Type B pancreatic cell (in vitro differentiated cells): ENCODE measurements around the gene DEPDC1B. TPM values are rescaled to one million over a fixed set of nuclear protein-coding genes. Genes with fewer than 3 reads are reported as not detected.
"Not testable (repeated sequence)": the region's sequence is repeated elsewhere in the genome, so short reads cannot be mapped to it uniquely, and the experiment has no call there.

ENCODE experiments used
- DNase-seq: peaks from one replicate; pipeline ENCODE4 v3.0.0; 2021; ENCODE audit warnings: mixed read lengths; ENCODE audit not compliant: unreplicated experiment; ENCODE audit errors: extremely low spot score
- H3K27ac Mint-ChIP-seq: 2 replicates; pipeline ENCODE4 v1.8.0; 2021; ENCODE audit warnings: mild to moderate bottlenecking, mixed read lengths
- H3K27me3 Mint-ChIP-seq: 2 replicates; pipeline ENCODE4 v1.8.0; 2021; ENCODE audit warnings: mixed read lengths
- H3K36me3 Mint-ChIP-seq: 2 replicates; pipeline ENCODE4 v1.8.0; 2021; ENCODE audit warnings: mixed read lengths
- H3K4me1 Mint-ChIP-seq: one replicate; pipeline ENCODE4 v1.8.0; 2021; ENCODE audit warnings: mixed read lengths; ENCODE audit not compliant: unreplicated experiment
- H3K4me3 Mint-ChIP-seq: 2 replicates; pipeline ENCODE4 v1.8.0; 2021; ENCODE audit warnings: mild to moderate bottlenecking, mixed read lengths
- H3K9me3 Mint-ChIP-seq: 2 replicates; pipeline ENCODE4 v1.8.0; 2021; ENCODE audit warnings: mixed read lengths
- CTCF ChIP-seq: fragments of 200-600 bp; sonication (generic); conservative IDR thresholded peaks from 2 replicates; pipeline ENCODE4 v1.5.0; 2021; ENCODE audit warnings: antibody characterized with exemption, mild to moderate bottlenecking
- total RNA-seq: library from RNA; stranded (reverse); gene quantifications from 2 replicates; pipeline ENCODE4 v1.2.1, GENCODE V29; 2021; ENCODE audit warnings: low replicate concordance

DEPDC1B gene
- total RNA-seq, 1 donor from 2014 or later = 29.1 TPM

- Mint-ChIP-seq H3K27ac (no peak overlapping the region), H3K27me3 (no peaks in the 10 kb centered on the region), H3K4me1 (no peaks in the 10 kb centered on the region), H3K9me3 (peaks cover 3% of the 10 kb centered on the region), H3K4me3 (no peak overlapping the region), H3K36me3 (no peaks in the 10 kb centered on the region)
- no peak for DNase-seq
- no peak for TF ChIP-seq CTCF
Measured at GRCh38 chr5:60563696-60564324, 136.2 kb downstream of the DEPDC1B start.

- not testable (repeated sequence) for H3K27me3 Mint-ChIP-seq, H3K4me3 Mint-ChIP-seq
Measured at GRCh38 chr5:60553291-60553690, 146.7 kb downstream of the DEPDC1B start.

GRCh38 chr5:60551829-60552228 lies 148.1 kb downstream of the DEPDC1B start:
- no peak overlapping the region for H3K4me3 Mint-ChIP-seq
- no peaks in the 10 kb centered on the region for H3K4me1 Mint-ChIP-seq
- H3K36me3 Mint-ChIP-seq = no peaks in the 10 kb centered on the region
- no peak for TF ChIP-seq CTCF
- no peak for DNase-seq
- H3K9me3 Mint-ChIP-seq = no peaks in the 10 kb centered on the region
- no peak overlapping the region for H3K27ac Mint-ChIP-seq
- no peaks in the 10 kb centered on the region for H3K27me3 Mint-ChIP-seq

More at GRCh38 chr5:60553291-60553690, 146.7 kb downstream of the DEPDC1B start:
- H3K9me3 Mint-ChIP-seq, H3K36me3 Mint-ChIP-seq, DNase-seq, H3K27ac Mint-ChIP-seq, H3K4me1 Mint-ChIP-seq: not testable (repeated sequence)

- H3K36me3 Mint-ChIP-seq = no peaks in the 10 kb centered on the region
- no peak for DNase-seq
- no peaks in the 10 kb centered on the region for H3K4me1 Mint-ChIP-seq
- no peak overlapping the region for H3K4me3 Mint-ChIP-seq
- H3K9me3 Mint-ChIP-seq = no peaks in the 10 kb centered on the region
- no peak for TF ChIP-seq CTCF
- no peak overlapping the region for H3K27ac Mint-ChIP-seq
- no peaks in the 10 kb centered on the region for H3K27me3 Mint-ChIP-seq
Measured at GRCh38 chr5:60551250-60551649, 148.7 kb downstream of the DEPDC1B start.

GRCh38 chr5:60550311-60550710 lies 149.7 kb downstream of the DEPDC1B start:
- Mint-ChIP-seq H3K27me3 (no peaks in the 10 kb centered on the region), H3K4me1 (peaks cover 2% of the 10 kb centered on the region), H3K4me3 (no peak overlapping the region), H3K27ac (no peak overlapping the region), H3K36me3 (no peaks in the 10 kb centered on the region), H3K9me3 (no peaks in the 10 kb centered on the region)
- no peak for DNase-seq
- no peak for TF ChIP-seq CTCF

- Mint-ChIP-seq H3K9me3 (no peaks in the 10 kb centered on the region), H3K36me3 (no peaks in the 10 kb centered on the region), H3K27ac (no peak overlapping the region), H3K4me1 (peaks cover 3% of the 10 kb centered on the region), H3K27me3 (no peaks in the 10 kb centered on the region), H3K4me3 (no peak overlapping the region)
- DNase-seq = no peak
- no peak for TF ChIP-seq CTCF
Measured at GRCh38 chr5:60549841-60550240, 150.1 kb downstream of the DEPDC1B start.

Other genes starting within 250 kb of the DEPDC1B start
- 10.3 and 24.3 TPM in 2 replicates for gene ELOVL7, start 144.1 kb upstream of the DEPDC1B start, total RNA-seq
- 8.2 and 15.4 TPM in 2 replicates for gene ERCC8, start 244.9 kb upstream of the DEPDC1B start, total RNA-seq
- gene NDUFAF2, start 245.0 kb upstream of the DEPDC1B start, total RNA-seq = 22.1 and 27.5 TPM in 2 replicates